GM20431 (cell line): ENCODE measurements around the gene GRID2.

Experiments
- in situ Hi-C: fragments of 300-500 bp; cut with MseI, MboI; formaldehyde crosslinking; loops from one replicate; pipeline ENCODE4 v1.15.0; 2020; ENCODE audit warnings: low sequenced_read_pairs; ENCODE audit not compliant: unreplicated experiment

Gene GRID2

DNA sequence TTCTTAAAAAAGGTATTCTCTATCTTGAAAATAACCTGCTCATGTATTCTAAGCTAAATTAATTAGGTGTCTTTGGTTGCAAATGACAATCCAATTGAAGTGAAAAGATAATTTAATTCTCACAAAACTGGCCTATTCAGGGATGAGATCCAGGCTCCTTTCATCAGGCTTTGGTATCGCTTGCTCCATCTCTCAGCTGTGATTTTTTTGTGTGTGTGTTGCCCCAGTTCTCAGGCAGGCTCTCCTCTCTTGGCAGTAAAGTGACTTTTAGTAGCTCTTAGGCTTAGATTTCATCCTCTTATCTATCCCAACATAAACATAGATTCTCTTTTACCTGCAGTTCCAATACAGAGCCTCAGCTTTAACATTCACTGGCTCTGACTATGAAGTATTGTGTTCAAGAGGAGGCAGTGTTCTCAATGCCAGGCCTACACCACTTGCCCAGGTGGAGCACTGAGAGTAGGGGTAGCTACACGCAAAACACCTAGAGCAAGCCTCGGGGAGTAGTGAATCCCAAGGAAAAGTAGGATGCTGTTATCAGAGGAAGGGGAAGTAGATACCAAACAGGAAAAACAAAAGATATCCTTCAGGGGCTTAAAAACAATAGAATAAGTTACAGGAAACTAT, 1132.3 kb downstream of the GRID2 start:
- in situ Hi-C loops: no loop called here

DNA sequence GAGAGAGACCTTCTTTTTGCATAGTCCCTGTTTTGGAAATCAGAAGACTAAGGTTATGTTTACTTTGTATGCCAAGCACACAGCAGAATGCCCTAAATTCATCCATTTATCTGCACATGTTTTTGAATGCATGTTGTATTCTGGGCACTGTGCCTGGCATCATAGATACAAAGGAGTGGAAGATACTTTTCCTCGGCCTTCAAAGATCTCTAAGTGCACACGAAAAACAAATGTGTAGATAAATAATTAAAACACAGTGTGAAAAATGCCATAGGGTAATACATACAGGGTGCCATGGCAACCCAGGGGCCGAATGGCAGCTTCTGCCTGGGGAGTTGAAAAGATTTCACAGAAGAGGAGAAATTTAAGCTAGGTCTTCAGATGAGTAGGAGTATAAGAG, 1134.2 kb downstream of the GRID2 start:
- in situ Hi-C loops: no loop called here

DNA sequence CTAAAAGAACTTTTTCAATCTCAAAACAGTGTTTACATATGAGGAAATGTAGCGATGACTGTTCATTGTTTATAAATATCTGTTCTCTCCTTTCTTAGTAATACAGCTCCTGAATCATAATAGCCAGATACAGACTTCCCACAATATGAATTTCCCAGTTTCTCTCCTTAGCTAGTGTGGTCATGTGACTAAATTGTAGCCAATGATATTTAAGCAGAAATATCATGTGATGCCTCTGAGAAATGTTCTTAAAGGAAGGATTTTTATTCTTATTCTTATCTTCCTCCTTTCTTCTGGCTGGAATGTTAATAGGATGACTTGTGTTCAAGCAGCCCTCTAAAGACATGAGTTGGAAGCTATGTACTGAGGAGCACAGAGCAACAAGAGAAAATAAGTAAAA, 1141.1 kb downstream of the GRID2 start:
- in situ Hi-C loops: no loop called here

DNA sequence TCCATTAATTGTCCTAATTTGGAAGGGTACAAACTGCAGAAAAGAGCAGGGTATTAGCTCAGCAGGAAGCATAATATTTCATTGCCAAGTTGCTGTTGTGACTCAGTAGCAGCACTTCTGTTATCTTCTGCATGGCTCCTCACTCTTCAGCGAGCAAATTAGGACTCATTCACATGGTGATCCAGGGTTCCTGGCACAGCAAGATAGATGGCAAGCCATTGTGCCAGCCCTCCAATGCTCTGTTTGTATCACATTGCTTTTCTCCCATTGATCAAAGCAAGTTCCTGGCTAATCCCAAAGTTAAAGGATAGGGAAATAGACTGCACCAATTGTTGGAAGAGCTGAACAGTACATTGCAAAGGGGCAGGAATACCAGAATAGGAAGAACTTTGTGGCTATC, 1142.3 kb downstream of the GRID2 start:
- in situ Hi-C loops: no loop called here

DNA sequence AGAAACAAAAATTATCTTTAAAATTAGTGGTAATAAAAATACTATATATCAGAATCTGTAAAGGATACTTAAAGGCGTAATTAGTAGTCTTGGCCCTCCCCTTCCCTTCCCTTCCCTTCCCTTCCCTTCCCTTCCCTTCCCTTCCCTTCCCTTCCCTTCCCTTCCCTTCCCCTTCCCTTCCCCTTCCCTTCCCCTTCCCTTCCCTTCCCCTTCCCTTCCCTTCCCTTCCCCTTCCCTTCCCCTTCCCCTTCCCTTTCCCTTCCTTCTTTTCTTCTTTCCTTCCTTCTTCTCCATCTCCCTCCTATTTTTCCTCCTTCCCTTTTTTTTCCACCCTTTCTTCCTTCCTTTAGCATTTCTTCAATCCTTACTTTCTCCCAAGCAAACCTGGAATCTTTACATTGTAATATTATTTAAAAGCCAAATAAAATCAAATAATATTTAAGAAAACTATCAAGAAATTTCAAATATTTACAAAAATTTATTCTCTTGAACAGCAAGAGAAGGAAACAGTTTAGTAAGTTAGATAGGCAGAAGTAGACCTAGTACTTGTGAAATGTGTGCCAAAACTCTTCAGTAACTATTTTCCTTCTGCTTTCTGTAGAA, 1145.0 kb downstream of the GRID2 start:
- in situ Hi-C loops: no loop called here

DNA sequence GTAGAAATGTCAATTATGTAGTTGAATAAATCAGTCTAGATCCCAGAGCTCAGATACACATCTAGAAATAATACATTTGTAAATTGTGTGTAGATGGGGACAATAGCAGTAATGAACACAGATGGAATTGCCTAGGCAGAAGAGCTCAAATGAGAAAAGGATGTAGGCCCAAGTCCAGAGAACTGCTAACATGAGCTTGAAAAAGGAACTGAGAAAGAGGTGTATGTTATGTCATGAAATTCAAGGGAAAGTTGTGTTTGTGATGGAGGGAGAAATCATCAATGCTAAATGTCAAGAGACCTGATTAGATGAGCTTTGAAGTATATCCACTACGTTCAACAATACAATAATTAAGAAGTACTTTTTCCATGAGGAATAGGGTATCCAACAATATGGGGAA, 1148.2 kb downstream of the GRID2 start:
- in situ Hi-C loops: no loop called here

DNA sequence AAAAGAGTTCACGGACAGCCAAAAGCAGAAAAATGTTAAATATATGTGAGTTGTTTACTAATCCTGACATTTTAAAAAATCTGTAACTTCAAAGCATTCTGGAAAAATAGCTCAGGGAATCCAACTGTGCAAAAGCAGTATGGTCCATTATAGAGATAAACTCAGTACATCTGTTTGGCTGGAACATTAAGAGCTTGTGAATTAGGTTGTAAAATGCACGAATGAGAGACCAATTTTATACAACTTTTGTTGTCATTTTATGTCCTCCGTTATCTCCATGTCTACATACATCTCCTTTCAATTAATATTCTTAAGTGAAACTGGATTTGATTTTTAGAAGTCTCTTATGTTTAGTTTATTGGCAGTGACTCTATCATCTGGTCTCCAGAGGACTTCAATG, 1157.8 kb downstream of the GRID2 start:
- in situ Hi-C loops: no loop called here

DNA sequence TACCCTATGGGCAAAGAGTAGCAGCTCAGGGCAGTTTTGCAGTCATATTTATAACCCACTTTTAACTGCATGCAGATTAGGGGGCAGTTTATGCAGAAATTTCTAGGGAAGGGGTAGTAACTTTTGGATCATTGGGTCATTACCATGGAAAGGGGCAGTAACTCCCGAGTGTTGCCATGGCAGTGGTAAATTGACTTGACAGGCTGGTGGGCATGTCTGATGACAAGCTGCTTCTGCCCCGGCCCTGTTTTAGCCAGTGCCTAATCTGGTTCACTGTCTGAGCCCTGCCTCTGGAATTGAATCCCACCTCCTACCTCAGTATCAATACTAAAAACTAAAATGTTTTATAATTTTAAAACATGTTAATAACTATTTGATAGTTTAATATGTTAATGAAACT, 1162.7 kb downstream of the GRID2 start:
- in situ Hi-C loops: no loop called here

DNA sequence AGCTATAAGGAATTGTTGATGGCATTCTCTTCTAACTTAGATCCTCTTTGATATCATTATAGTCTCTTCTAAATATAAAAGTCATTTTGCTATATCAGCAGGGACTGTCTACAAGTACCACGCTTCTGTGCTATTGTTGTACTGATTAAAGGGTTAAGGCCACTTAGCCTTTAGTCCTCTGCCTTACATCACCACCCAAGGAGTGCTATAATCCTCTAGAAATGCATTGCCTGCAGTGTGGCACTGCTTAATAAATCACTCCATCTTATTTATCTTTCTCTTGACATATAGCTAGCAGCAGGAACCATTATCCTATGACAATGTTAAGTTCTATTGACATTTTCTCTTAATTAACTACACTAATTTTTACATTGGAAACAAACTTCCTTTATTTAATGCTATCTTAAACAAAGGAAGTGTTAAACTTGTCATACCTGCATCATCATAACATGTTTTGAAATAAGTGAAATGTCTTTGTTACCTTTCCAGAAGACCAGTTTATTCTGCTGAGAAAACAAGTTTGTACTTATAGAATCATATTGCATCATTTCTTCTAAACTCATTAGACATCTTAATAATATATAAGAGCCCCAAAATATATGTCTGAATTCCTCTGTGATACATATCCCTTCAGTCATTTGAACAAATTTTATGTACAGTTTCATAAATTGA, 1163.9 kb downstream of the GRID2 start:
- in situ Hi-C loops: no loop called here

DNA sequence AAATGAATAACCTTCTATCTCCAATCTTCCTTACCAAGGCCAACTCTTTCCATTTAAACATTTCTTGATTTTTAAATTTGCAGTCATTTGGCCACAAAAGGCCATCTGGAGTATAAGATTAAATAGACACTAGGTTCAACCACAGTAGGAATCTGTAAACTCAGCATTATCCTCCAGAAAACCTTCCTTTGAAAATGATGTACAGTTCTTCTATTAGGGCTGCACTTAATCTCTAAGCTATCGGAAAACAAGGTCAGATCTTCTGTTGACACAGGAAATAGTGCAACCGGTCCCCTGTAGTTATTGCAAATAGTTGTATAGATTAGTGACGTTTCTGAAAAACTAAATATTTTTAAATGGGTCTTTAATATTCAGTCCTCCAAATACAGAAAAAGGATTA, 1165.8 kb downstream of the GRID2 start:
- in situ Hi-C loops: no loop called here

DNA sequence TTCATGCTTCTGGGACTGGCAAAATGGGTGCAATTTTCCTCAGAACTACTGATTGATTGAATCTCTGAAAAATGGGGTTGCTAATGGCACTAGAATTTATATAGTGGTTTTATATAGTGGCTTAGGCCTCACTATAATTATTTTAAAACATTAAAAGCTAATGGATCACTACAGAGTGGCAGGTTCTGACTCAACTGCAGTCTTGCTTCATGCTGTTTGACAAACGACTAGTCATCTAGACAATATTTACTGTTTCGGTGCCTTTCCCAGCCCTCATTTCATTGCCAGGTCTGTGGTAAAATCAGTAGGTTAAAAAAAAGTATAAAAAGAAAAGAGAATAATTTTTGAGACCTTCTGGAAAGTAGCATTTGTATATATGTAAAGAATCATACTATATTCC, 1172.0 kb downstream of the GRID2 start:
- in situ Hi-C loops: no loop called here

DNA sequence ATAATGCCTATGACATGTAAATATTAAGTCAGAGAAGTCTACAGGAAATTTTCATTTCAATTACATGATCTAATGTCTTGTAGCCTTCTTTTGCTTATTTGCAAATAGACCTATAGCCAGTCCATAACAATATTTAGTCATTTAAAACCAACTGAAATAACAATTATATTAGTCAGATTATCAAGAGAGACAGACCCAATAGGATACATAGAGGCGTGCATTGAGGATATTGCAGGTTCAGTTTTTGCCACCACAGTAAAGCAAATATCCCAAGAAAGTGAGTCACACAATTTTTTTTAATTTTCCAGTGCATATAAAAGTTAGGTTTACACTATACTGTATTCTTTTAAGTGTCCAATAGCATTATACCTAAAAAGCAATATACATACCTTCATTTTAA, 1175.0 kb downstream of the GRID2 start:
- in situ Hi-C loops: no loop called here

DNA sequence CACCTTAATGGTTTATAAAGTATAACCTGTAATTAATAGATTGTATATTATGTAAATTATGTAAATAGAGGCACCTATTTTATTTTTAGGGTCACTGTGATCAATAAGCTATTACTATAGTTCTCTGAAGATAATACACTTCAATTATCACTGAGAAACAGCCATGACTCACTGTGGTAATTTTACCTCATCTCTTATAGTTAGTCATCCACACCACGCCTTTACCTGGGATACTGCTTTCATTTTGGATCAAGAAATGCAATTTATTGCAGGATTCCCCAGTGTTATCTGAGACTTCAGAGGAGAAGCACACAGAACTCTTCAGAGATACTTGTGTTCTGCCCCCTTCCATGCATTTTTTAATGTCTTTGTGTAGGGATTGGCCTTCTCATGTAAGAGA, 1176.7 kb downstream of the GRID2 start:
- in situ Hi-C loops: no loop called here

DNA sequence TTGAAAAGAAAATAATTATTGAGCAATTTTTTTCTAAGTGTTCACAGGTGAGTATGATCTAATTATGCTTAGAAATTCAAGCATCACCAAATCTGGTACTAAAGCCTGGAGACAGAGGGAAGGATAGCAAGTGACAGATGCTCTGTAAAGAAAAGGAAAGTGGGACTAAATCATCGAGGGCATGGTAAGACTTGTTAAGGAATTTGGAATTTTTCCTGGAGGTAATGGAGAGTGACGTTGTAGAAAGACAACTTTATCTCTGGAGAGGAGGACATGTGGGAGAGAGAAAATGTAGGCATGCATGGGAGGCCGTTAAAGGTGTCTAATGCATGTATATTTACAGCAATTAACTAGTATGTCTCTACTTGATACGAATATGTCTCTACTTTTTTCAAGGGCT, 1191.6 kb downstream of the GRID2 start:
- in situ Hi-C loops: no loop called here

DNA sequence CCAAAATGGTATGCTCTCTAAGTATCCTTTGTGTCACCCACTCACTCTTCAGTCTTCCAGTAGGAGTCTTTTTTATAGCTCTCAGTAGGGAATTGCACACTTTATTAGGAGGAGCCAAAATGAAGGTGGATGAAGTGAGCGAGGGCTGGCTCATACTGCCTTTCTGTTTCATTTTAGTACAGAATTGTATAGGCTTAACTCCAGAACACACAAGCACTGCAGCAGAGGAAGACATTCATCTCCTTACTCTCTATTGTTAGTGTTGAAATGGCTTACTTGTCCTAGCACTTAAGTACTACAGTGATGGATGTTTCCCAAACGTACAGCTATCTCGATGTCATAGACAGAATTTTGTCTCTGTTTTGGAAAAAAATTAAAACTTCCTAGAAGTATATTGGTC, 1197.5 kb downstream of the GRID2 start:
- in situ Hi-C loops: no loop called here

DNA sequence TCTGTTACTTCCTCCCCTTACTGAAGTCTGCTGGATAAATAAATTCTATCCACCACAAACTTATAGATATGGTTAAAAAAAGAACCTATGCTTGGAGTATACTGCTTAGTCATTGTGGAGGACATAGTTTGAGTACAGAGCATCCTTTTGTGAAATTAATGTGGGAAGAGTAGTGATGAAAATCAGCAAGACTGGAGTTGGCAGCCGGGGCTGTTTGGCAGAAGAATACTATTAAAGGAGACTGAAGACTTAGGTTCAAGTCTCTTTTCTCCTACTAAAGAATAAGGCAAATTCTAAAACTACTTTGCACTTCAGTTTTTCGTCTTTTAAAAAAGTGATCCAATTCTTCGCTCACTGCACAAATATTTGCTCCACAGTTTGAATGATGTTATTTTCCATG, 1198.2 kb downstream of the GRID2 start:
- in situ Hi-C loops: no loop called here

DNA sequence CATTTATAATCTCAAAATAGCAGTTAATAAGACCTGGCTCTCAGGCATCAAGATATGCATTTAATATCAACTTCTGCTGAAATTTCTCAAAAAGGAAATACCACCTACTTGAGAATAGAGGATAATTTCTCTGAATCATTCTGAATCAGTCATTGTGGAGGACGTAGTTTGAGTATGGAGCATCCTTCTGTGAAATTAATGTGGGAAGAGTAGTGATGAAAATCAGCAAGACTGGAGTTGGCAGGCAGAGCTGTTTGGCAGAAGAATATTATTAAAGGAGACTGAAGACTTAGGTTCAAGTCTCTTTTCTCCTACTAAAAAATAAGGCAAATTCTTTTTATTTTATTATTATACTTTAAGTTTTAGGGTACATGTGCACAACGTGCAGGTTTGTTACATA, 1199.2 kb downstream of the GRID2 start:
- in situ Hi-C loops: no loop called here

DNA sequence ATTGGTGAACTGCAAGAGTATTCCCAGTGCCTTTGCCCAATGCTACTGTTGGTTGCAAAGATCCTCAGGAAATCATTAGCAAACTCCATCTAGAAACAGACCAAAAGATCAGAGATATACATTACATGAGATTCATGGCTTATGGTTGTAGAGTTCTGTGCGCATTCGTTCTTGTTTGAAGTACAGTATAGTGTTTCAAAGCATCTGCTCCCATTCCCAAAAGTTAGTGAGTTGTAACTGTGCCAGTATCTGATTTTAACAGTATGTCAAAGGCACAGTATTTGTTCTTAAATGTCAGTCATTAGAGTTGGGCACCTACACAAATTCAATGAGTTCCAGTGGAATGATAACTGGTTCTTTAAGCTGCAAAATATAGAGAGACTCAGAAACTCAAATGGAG, 1210.1 kb downstream of the GRID2 start:
- in situ Hi-C loops: no loop called here

DNA sequence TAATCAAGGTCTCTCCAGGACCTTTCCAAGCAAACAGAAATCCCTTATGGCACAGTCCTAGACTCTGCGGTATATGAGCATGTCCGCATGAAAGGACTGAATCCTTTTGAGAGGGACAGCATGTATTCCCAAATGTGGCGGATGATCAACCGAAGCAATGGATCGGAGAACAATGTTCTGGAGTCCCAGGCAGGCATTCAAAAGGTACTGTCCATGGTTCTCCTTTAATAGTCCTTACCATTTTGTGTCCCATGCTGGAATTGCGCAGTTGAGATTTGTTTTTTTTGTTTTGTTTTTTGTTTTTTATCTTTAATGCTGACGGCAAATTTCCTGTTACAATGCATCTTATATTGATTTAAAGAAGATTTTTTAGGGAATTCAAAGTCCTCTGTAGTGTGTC, 1211.4 kb downstream of the GRID2 start:
- in situ Hi-C loops: no loop called here

DNA sequence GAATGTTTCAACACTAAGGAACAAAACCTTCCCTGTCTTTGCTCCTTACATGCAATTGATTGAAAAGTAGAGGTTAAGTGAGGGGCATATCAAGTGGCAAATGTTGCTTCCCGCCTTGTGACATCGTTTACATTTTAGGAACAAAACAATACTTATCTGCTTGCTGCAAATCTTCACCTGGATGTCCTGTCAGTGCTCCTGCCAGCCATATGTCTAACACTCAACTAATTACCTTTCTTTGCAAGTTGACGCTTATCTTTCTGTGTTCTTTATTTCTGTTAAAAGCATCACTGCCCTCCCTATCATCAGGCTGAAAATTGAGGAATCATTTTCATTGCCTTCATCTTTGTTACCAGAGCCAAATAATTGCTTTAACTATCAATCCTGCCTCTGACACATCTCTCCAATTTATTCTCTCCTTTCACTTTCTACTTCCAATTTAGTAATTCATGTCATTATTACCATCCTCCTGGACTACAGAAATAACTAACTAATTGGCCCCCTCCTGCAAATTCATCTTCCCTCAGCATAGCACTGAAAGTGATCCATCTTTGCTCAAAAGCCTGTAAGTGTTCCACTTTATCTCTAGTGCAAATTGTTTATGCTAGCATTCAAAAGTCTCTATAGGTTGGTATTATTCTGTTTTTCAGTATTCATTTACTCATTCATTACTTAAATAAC, 1226.1 kb downstream of the GRID2 start:
- in situ Hi-C loops: no loop called here

DNA sequence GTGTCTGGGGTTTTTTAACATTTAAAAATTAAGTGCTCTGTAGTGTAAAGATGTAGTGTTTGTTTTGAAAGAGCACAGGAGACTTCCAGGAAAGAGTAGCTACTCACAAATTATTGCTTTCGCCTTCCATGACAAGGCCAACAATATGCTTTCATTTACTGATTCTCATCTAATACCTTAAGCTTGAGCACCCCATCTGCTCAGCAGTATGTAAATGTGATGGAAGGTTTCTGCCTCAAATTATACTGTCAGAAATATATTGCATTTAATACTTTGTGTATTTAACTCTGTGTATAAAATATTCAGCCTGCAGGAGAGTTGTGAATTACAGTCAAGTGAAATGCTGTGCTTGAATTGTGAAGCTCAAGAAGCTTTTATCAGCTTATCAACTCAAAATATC, 1228.5 kb downstream of the GRID2 start:
- in situ Hi-C loops: no loop called here
